Duodenal mucosa (tissue), 2 donors: ENCODE results near the gene MTUS2.

Experiments
- H3K27ac ChIP-seq: one replicate; pipeline ENCODE4 v1.7.0; 2013; ENCODE audit warnings: low read depth, low read length
- H3K27me3 ChIP-seq, 2 donors: one replicate each; pipeline ENCODE4 v1.7.0; 2013; ENCODE audit warnings: low read length in 2 of 2, control low read depth in 1 of 2; ENCODE audit not compliant: insufficient read depth in 2 of 2, control insufficient read depth in 1 of 2
- H3K36me3 ChIP-seq, 2 donors: one replicate each; pipeline ENCODE4 v1.7.0; 2013; ENCODE audit warnings: low read length in 2 of 2, control low read depth in 1 of 2; ENCODE audit not compliant: insufficient read depth in 2 of 2, control insufficient read depth in 1 of 2
- H3K4me1 ChIP-seq, 2 donors: one replicate each; pipeline ENCODE4 v1.7.0; 2013; ENCODE audit warnings: low read length in 2 of 2, control low read depth in 1 of 2; ENCODE audit not compliant: insufficient read depth in 2 of 2, control insufficient read depth in 1 of 2
- H3K4me3 ChIP-seq, 2 donors: one replicate each; pipeline ENCODE4 v1.7.0; 2013; ENCODE audit warnings: low read length in 2 of 2, low read depth in 1 of 2
- H3K9ac ChIP-seq, 2 donors: one replicate each; pipeline ENCODE4 v1.7.0; 2013; ENCODE audit warnings: low read length in 2 of 2, low read depth in 1 of 2
- H3K9me3 ChIP-seq, 2 donors: one replicate each; pipeline ENCODE4 v1.7.0; 2013; ENCODE audit warnings: low read length in 2 of 2, control low read depth in 1 of 2; ENCODE audit not compliant: control insufficient read depth in 1 of 2

MTUS2 gene

GRCh38 chr13:29501674-29502073, 681.5 kb downstream of the MTUS2 start:
- Histone ChIP-seq H3K27me3 (peaks cover 0 to 6% of the 10 kb centered on the region in 2 donors), H3K36me3 (no peaks in the 10 kb centered on the region), H3K4me3 (no peak overlapping the region), H3K27ac (no peak overlapping the region), H3K9me3 (no peaks in the 10 kb centered on the region), H3K4me1 (no peaks in the 10 kb centered on the region), H3K9ac (no peak overlapping the region)

- Histone ChIP-seq H3K36me3 (no peaks in the 10 kb centered on the region), H3K27ac (no peak overlapping the region), H3K27me3 (peaks cover 0 to 6% of the 10 kb centered on the region in 2 donors), H3K9ac (no peak overlapping the region), H3K4me1 (no peaks in the 10 kb centered on the region), H3K4me3 (no peak overlapping the region), H3K9me3 (no peaks in the 10 kb centered on the region)
Observed at GRCh38 chr13:29502391-29503008, 682.4 kb downstream of the MTUS2 start.

GRCh38 chr13:29503041-29503837, 683.1 kb downstream of the MTUS2 start:
- Histone ChIP-seq H3K9ac (no peak overlapping the region), H3K4me3 (no peak overlapping the region), H3K27ac (no peak overlapping the region), H3K9me3 (no peaks in the 10 kb centered on the region), H3K27me3 (peaks cover 0 to 6% of the 10 kb centered on the region in 2 donors), H3K4me1 (peaks cover under 1% of the 10 kb centered on the region in 2 donors), H3K36me3 (no peaks in the 10 kb centered on the region)

- Histone ChIP-seq H3K9ac (no peak overlapping the region), H3K4me1 (peaks cover 11 to 12% of the 10 kb centered on the region in 2 donors), H3K9me3 (no peaks in the 10 kb centered on the region), H3K27me3 (peaks cover 0 to 6% of the 10 kb centered on the region in 2 donors), H3K4me3 (no peak overlapping the region), H3K27ac (no peak overlapping the region), H3K36me3 (no peaks in the 10 kb centered on the region)
Observed at GRCh38 chr13:29504691-29505090, 684.6 kb downstream of the MTUS2 start.

GRCh38 chr13:29505511-29505910, 685.4 kb downstream of the MTUS2 start:
- Histone ChIP-seq H3K4me1 (peaks cover 11 to 12% of the 10 kb centered on the region in 2 donors), H3K27ac (no peak overlapping the region), H3K27me3 (peaks cover 0 to 6% of the 10 kb centered on the region in 2 donors), H3K9me3 (no peaks in the 10 kb centered on the region), H3K4me3 (no peak overlapping the region), H3K9ac (no peak overlapping the region), H3K36me3 (no peaks in the 10 kb centered on the region)

- no peak overlapping the region for H3K4me3 ChIP-seq
- H3K9ac ChIP-seq, result no peak overlapping the region
- peaks cover 11 to 12% of the 10 kb centered on the region in 2 donors for H3K4me1 ChIP-seq
- peaks cover 0 to 1% of the 10 kb centered on the region in 2 donors for H3K36me3 ChIP-seq
- H3K27ac ChIP-seq, result no peak overlapping the region
- H3K9me3 ChIP-seq, result no peaks in the 10 kb centered on the region
- peaks cover 0 to 6% of the 10 kb centered on the region in 2 donors for H3K27me3 ChIP-seq
Observed at GRCh38 chr13:29505950-29506349, 685.8 kb downstream of the MTUS2 start.

- Histone ChIP-seq H3K27ac (no peak overlapping the region), H3K4me1 (peaks cover 11 to 12% of the 10 kb centered on the region in 2 donors), H3K9ac (no peak overlapping the region)
Observed at GRCh38 chr13:29507356-29507755, 687.2 kb downstream of the MTUS2 start.

GRCh38 chr13:29508130-29508875, 688.2 kb downstream of the MTUS2 start:
- Histone ChIP-seq H3K4me3 (no peak overlapping the region), H3K9ac (no peak overlapping the region), H3K27ac (no peak overlapping the region), H3K4me1 (peaks cover 11 to 12% of the 10 kb centered on the region in 2 donors), H3K36me3 (peaks cover 4 to 17% of the 10 kb centered on the region in 2 donors), H3K27me3 (peaks cover 0 to 6% of the 10 kb centered on the region in 2 donors), H3K9me3 (no peaks in the 10 kb centered on the region)

More at GRCh38 chr13:29507356-29507755, 687.2 kb downstream of the MTUS2 start:
- Histone ChIP-seq H3K36me3 (peaks cover under 1 to 13% of the 10 kb centered on the region in 2 donors), H3K4me3 (no peak overlapping the region), H3K9me3 (no peaks in the 10 kb centered on the region), H3K27me3 (peaks cover 0 to 6% of the 10 kb centered on the region in 2 donors)

GRCh38 chr13:29508876-29509252, 688.7 kb downstream of the MTUS2 start:
- Histone ChIP-seq H3K4me1 (peaks cover 11 to 12% of the 10 kb centered on the region in 2 donors), H3K27me3 (peaks cover 0 to 6% of the 10 kb centered on the region in 2 donors), H3K36me3 (peaks cover 4 to 22% of the 10 kb centered on the region in 2 donors), H3K9me3 (no peaks in the 10 kb centered on the region), H3K27ac (no peak overlapping the region), H3K4me3 (no peak overlapping the region), H3K9ac (no peak overlapping the region)
